Neural cell (in vitro differentiated cells): Measurements from ENCODE around the gene NXPH2.

Source experiments
- EP300 ChIP-seq: fragments of 450-650 bp; conservative IDR thresholded peaks from 2 replicates; pipeline ENCODE4 v1.6.1; 2014; ENCODE audit warnings: antibody characterized with exemption, mild to moderate bottlenecking, moderate library complexity; ENCODE audit not compliant: poor library complexity, severe bottlenecking
- EZH2 ChIP-seq: fragments of 200-600, 300-800 bp; shearing (Covaris generic), sonication (generic); IDR thresholded peaks from 2 replicates; pipeline ENCODE4 v1.6.1; 2014; ENCODE audit warnings: antibody characterized with exemption, low read length, borderline replicate concordance, mild to moderate bottlenecking; ENCODE audit not compliant: insufficient read depth, poor library complexity, severe bottlenecking
- MXI1 ChIP-seq: fragments of 450-650 bp; conservative IDR thresholded peaks from 2 replicates; pipeline ENCODE4 v1.6.1; 2014; ENCODE audit warnings: antibody characterized with exemption, mild to moderate bottlenecking; ENCODE audit not compliant: poor library complexity, severe bottlenecking
- POLR2AphosphoS5 ChIP-seq: IDR thresholded peaks from 2 replicates; pipeline ENCODE4 v1.6.1; 2012
- RAD21 ChIP-seq: fragments of 450-650 bp; conservative IDR thresholded peaks from 2 replicates; pipeline ENCODE4 v1.6.1; 2014; ENCODE audit warnings: antibody characterized with exemption, mild to moderate bottlenecking, moderate library complexity
- TAF1 ChIP-seq: IDR thresholded peaks from 2 replicates; pipeline ENCODE4 v1.6.1; 2012; ENCODE audit warnings: low read depth
- TF ChIP-seq, protein P1 (sequence below): fragments of 450-650 bp; IDR thresholded peaks from 2 replicates; pipeline ENCODE4 v1.5.1; 2014; ENCODE audit warnings: antibody characterized with exemption, mild to moderate bottlenecking, moderate library complexity; ENCODE audit not compliant: poor library complexity, severe bottlenecking
- TF ChIP-seq, protein P2 (sequence below): IDR thresholded peaks from 2 replicates; pipeline ENCODE4 v1.6.1; 2012; ENCODE audit warnings: borderline replicate concordance

DNA sequence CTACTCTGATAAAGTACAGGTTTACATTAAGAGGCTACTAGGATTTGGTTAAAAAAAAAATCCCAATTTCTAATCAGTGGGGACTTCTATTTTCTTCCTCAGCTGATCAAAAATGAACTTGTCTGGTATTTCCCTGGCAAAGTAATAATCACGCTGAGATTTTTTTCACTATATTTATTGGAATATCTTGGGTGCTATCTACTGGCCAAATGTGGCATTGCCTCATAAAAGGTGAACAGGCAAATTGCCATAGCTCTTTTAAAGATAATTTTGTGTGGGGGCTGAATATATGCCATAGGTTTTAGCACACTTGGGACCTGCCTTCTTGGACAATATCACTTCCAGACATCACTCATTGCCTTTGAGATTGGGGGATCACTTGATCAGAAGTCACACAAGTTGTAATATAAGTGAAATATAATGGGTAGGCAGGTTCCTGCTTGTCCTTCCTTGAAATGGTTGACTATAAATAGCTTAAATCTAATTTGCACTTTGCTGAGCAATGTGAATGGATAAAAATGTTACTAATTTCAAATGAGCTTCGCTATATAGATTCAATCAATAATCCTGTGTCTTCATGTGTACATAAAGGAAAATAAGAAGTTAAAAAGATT lies 7.0 kb upstream of the NXPH2 start:
- TF ChIP-seq, protein P1, sequence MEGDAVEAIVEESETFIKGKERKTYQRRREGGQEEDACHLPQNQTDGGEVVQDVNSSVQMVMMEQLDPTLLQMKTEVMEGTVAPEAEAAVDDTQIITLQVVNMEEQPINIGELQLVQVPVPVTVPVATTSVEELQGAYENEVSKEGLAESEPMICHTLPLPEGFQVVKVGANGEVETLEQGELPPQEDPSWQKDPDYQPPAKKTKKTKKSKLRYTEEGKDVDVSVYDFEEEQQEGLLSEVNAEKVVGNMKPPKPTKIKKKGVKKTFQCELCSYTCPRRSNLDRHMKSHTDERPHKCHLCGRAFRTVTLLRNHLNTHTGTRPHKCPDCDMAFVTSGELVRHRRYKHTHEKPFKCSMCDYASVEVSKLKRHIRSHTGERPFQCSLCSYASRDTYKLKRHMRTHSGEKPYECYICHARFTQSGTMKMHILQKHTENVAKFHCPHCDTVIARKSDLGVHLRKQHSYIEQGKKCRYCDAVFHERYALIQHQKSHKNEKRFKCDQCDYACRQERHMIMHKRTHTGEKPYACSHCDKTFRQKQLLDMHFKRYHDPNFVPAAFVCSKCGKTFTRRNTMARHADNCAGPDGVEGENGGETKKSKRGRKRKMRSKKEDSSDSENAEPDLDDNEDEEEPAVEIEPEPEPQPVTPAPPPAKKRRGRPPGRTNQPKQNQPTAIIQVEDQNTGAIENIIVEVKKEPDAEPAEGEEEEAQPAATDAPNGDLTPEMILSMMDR = peak; percentile 89
- TF ChIP-seq EZH2 (no peak), TAF1 (no peak), MXI1 (no peak), EP300 (no peak), POLR2AphosphoS5 (no peak), RAD21 (peak; percentile 90)
- TF ChIP-seq, protein P2, sequence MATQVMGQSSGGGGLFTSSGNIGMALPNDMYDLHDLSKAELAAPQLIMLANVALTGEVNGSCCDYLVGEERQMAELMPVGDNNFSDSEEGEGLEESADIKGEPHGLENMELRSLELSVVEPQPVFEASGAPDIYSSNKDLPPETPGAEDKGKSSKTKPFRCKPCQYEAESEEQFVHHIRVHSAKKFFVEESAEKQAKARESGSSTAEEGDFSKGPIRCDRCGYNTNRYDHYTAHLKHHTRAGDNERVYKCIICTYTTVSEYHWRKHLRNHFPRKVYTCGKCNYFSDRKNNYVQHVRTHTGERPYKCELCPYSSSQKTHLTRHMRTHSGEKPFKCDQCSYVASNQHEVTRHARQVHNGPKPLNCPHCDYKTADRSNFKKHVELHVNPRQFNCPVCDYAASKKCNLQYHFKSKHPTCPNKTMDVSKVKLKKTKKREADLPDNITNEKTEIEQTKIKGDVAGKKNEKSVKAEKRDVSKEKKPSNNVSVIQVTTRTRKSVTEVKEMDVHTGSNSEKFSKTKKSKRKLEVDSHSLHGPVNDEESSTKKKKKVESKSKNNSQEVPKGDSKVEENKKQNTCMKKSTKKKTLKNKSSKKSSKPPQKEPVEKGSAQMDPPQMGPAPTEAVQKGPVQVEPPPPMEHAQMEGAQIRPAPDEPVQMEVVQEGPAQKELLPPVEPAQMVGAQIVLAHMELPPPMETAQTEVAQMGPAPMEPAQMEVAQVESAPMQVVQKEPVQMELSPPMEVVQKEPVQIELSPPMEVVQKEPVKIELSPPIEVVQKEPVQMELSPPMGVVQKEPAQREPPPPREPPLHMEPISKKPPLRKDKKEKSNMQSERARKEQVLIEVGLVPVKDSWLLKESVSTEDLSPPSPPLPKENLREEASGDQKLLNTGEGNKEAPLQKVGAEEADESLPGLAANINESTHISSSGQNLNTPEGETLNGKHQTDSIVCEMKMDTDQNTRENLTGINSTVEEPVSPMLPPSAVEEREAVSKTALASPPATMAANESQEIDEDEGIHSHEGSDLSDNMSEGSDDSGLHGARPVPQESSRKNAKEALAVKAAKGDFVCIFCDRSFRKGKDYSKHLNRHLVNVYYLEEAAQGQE = no peak
